Measurements from ENCODE around the gene GFRAL. TPM values are rescaled to one million over a fixed set of nuclear protein-coding genes. Genes with fewer than 3 reads are reported as not detected.

Gene GFRAL
- total RNA-seq, 1 experiment from 2014 or later: not detected

GRCh38 chr6:55388211-55388610, 60.9 kb downstream of the GFRAL start:
- Histone ChIP-seq H3K27me3 (ENCODE audit: insufficient read depth, low read length) (no peaks in the 10 kb centered on the region), H4K8ac (replicated peaks; ENCODE audit: insufficient read length, low read depth, low read length) (no peak overlapping the region), H3T11ph (ENCODE audit: low read length) (no peak overlapping the region), H2BK20ac (ENCODE audit: low read depth, low read length, poor library complexity, severe bottlenecking) (no peak overlapping the region), H3K14ac (ENCODE audit: insufficient read depth, low read length) (no peak overlapping the region), H3K4ac (ENCODE audit: low read depth, low read length) (no peak overlapping the region), H3K23me2 (ENCODE audit: insufficient read length, low read depth, low read length, poor library complexity, severe bottlenecking) (no peaks in the 10 kb centered on the region), H2AK5ac (ENCODE audit: insufficient read length, low read length) (no peak overlapping the region), H2BK120ac (ENCODE audit: low read depth, low read length, poor library complexity, severe bottlenecking) (no peak overlapping the region), H2BK5ac (ENCODE audit: insufficient read length, low read length) (no peak overlapping the region), H3K79me1 (ENCODE audit: insufficient read depth, low read depth, low read length, poor library complexity, severe bottlenecking) (no peaks in the 10 kb centered on the region), H2AFZ (ENCODE audit: low read length) (no peak overlapping the region), H3K18ac (ENCODE audit: insufficient read length, low read depth, low read length) (no peak overlapping the region), H4K5ac (ENCODE audit: insufficient read length, low read depth, low read length) (no peak overlapping the region), H3K56ac (ENCODE audit: insufficient read length, low read depth, low read length) (no peak overlapping the region), H4K20me1 (ENCODE audit: control insufficient read depth, insufficient read depth, insufficient read length) (no peaks in the 10 kb centered on the region), H3K23ac (ENCODE audit: insufficient read length, low read depth, low read length) (no peak overlapping the region), H3K79me2 (ENCODE audit: insufficient read depth, low read length) (no peaks in the 10 kb centered on the region), H3K9me3 (ENCODE audit: control insufficient read depth, low read depth, low read length) (no peaks in the 10 kb centered on the region), H2BK12ac (ENCODE audit: insufficient read length, low read depth, low read length) (no peak overlapping the region), H3K9ac (ENCODE audit: extremely low read depth, insufficient read length, low read length) (no peak overlapping the region), H3K27ac (ENCODE audit: insufficient read length, low read depth, low read length) (no peak overlapping the region), H2BK15ac (ENCODE audit: low read depth, low read length) (no peak overlapping the region), H3K4me1 (ENCODE audit: insufficient read depth, low read length) (no peaks in the 10 kb centered on the region), H4K91ac (ENCODE audit: insufficient read length, low read depth, low read length) (no peak overlapping the region), H3K4me2 (ENCODE audit: insufficient read depth, insufficient read length, low read length) (no peak overlapping the region)
- TF ChIP-seq, protein P1, sequence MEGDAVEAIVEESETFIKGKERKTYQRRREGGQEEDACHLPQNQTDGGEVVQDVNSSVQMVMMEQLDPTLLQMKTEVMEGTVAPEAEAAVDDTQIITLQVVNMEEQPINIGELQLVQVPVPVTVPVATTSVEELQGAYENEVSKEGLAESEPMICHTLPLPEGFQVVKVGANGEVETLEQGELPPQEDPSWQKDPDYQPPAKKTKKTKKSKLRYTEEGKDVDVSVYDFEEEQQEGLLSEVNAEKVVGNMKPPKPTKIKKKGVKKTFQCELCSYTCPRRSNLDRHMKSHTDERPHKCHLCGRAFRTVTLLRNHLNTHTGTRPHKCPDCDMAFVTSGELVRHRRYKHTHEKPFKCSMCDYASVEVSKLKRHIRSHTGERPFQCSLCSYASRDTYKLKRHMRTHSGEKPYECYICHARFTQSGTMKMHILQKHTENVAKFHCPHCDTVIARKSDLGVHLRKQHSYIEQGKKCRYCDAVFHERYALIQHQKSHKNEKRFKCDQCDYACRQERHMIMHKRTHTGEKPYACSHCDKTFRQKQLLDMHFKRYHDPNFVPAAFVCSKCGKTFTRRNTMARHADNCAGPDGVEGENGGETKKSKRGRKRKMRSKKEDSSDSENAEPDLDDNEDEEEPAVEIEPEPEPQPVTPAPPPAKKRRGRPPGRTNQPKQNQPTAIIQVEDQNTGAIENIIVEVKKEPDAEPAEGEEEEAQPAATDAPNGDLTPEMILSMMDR (conservative IDR thresholded peaks at IDR 0.05): no peak
- H3K4me3 Mint-ChIP-seq: no peak overlapping the region
- no peak overlapping the region for H3K27ac Mint-ChIP-seq
- whole genome bisulfite sequencing (ENCODE audit: extremely low coverage, insufficient read length, low lambda C conversion rate): no CpG with 5 or more reads among the region's 3 CpGs
- H3K27me3 Mint-ChIP-seq (ENCODE audit: low read depth): no peaks in the 10 kb centered on the region
- peaks cover 5 to 10% of the 10 kb centered on the region in 2 experiments; a peak in 3 of 4 replicates for H3K4me1 Mint-ChIP-seq
- no peak for DNase-seq
- H3K9me3 Mint-ChIP-seq: no peaks in the 10 kb centered on the region
- H3K36me3 Mint-ChIP-seq (ENCODE audit: insufficient read depth in 1 of 3, low read depth in 3 of 3): no peaks in the 10 kb centered on the region

All from H9 (cell line).